Upper lobe of left lung (tissue), 6 donors: ENCODE results near the gene NME5. TPM values are rescaled to one million over a fixed set of nuclear protein-coding genes. Genes with fewer than 3 reads are reported as not detected.

Source experiments
- ATAC-seq, 2 donors: fragments of 200-7000 bp; cut with Tn5 transposase; one replicate each; pipeline ENCODE4 v1.9.1; 2022; ENCODE audit warnings: mild to moderate bottlenecking in 2 of 2, moderate library complexity in 2 of 2; ENCODE audit not compliant: low FRiP score in 2 of 2
- DNase-seq, 2 donors: peaks; one replicate each; pipeline ENCODE4 v3.0.0-alpha.2; 2019 to 2020
- H3K27ac ChIP-seq, 4 donors: fragments of 200-600 bp; sonication (generic); one replicate each; pipeline ENCODE4 v1.5.1; 2016 to 2019
- H3K27me3 ChIP-seq, 4 donors: fragments of 200-600 bp; sonication (generic); one replicate each; pipeline ENCODE4 v1.5.1; 2017 to 2019
- H3K36me3 ChIP-seq, 4 donors: fragments of 200-600 bp; sonication (generic); one replicate each; pipeline ENCODE4 v1.5.1; 2016 to 2019
- H3K4me1 ChIP-seq, 4 donors: fragments of 200-600 bp; sonication (generic); one replicate each; pipeline ENCODE4 v1.5.1; 2018 to 2019
- H3K4me3 ChIP-seq, 4 donors: fragments of 200-600 bp; sonication (generic); one replicate each; pipeline ENCODE4 v1.5.1; 2017 to 2019; ENCODE audit warnings: mild to moderate bottlenecking in 2 of 4, moderate library complexity in 1 of 4
- H3K9me3 ChIP-seq, 4 donors: fragments of 200-600 bp; sonication (generic); one replicate each; pipeline ENCODE4 v1.5.1; 2018 to 2019
- EP300 ChIP-seq, 4 donors: sonication (generic); formaldehyde crosslinking; IDR thresholded peaks; one replicate each; pipeline ENCODE4 v1.5.1; 2017; ENCODE audit warnings: antibody characterized with exemption in 4 of 4, control low read depth in 2 of 4
- POLR2A ChIP-seq, 4 donors: fragments of 450-650 bp; IDR thresholded peaks; one replicate each; pipeline ENCODE4 v1.5.1; 2016 to 2017; ENCODE audit warnings: antibody characterized with exemption in 4 of 4, mild to moderate bottlenecking in 2 of 4
- POLR2AphosphoS5 ChIP-seq, 2 donors: sonication (generic); formaldehyde crosslinking; IDR thresholded peaks; one replicate each; pipeline ENCODE4 v1.5.1; 2017; ENCODE audit warnings: antibody characterized with exemption in 2 of 2
- WGBS, 2 donors: methylation state at CpG; one replicate each; pipeline ENCODE4 v1.1.5; 2017 to 2018; 5-methylcytosine and 5-hydroxymethylcytosine counted together
- total RNA-seq, 6 donors: library from RNA; depleted of rRNA in 4 of 6; stranded (reverse); fragments of >200 nt in 4 of 6; gene quantifications; one replicate each; pipeline versions ENCODE4 v1.1.0 to v1.2.1, GENCODE V29; 2016 to 2021
- TF ChIP-seq, protein P1 (sequence below), 6 experiments: fragments of 450-650 bp in 4 of 6; fragments of 200-600 bp in 2 of 6; sonication (generic) in 2 of 6; IDR thresholded peaks; one replicate each; pipeline ENCODE4 v1.5.1; 2016 to 2019; ENCODE audit warnings: antibody characterized with exemption in 6 of 6
- donor health status: DM: no; HTN: no; CAD: no; lungs with moderate emphysema.
- donor health status: DM: no; HTN: yes; CAD: no; lungs with severe emphysema.

The NME5 gene
- total RNA-seq, 6 donors from 2014 or later: 1.6 to 22.8 (median 4.4) TPM; not detected in 1

DNA sequence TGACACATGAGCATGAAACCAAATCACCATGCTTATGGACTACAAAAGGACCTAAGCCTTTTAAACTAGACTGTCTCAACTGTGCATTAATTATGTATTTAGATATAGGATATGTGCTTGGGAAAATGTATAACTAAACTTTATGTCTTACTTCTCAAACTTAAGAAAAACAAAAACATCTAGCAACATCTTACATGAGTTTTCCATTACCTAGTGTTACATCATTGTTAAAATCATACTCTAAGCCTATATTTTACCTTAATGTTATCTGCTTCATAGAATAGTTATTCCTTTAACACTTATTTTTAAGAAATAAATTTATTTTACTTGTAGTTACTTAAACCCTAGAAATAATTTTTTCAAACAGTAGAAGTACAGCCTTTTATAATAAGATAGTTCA is 24.0 kb downstream of the NME5 start:
- no peak for TF ChIP-seq EP300 (IDR thresholded peaks at IDR 0.05)
- TF ChIP-seq POLR2AphosphoS5 (IDR thresholded peaks at IDR 0.05): no peak
- TF ChIP-seq, protein P1, sequence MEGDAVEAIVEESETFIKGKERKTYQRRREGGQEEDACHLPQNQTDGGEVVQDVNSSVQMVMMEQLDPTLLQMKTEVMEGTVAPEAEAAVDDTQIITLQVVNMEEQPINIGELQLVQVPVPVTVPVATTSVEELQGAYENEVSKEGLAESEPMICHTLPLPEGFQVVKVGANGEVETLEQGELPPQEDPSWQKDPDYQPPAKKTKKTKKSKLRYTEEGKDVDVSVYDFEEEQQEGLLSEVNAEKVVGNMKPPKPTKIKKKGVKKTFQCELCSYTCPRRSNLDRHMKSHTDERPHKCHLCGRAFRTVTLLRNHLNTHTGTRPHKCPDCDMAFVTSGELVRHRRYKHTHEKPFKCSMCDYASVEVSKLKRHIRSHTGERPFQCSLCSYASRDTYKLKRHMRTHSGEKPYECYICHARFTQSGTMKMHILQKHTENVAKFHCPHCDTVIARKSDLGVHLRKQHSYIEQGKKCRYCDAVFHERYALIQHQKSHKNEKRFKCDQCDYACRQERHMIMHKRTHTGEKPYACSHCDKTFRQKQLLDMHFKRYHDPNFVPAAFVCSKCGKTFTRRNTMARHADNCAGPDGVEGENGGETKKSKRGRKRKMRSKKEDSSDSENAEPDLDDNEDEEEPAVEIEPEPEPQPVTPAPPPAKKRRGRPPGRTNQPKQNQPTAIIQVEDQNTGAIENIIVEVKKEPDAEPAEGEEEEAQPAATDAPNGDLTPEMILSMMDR (IDR thresholded peaks at IDR 0.05): no peak
- no peak for TF ChIP-seq POLR2A (IDR thresholded peaks at IDR 0.05)
- ATAC-seq (no peak), DNase-seq (no peak)
- Histone ChIP-seq H3K4me3 (no peak overlapping the region), H3K27me3 (no peaks in the 10 kb centered on the region), H3K4me1 (no peaks in the 10 kb centered on the region), H3K27ac (no peak overlapping the region), H3K9me3 (no peaks in the 10 kb centered on the region), H3K36me3 (no peaks in the 10 kb centered on the region)

DNA sequence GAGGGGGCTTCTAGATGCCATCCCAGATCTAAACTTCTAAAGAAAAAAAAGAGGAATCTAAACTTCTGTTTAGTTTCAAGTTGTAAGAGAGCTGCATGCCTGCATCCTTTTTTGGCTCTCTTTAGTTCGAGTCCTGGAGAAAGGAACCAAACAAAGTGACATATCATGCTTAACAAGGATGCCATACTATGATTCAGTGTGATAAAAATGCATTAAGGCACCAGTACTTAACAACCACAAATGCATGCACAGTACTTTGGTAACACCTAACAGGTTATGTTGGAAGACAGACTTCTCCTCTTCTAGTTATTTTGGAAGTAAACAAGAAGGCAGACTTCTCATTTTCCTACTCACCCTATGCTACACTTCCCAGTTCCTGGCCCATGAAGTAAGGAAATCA is 27.3 kb downstream of the NME5 start:
- Histone ChIP-seq H3K4me3 (no peak overlapping the region), H3K27ac (no peak overlapping the region), H3K36me3 (no peaks in the 10 kb centered on the region), H3K9me3 (no peaks in the 10 kb centered on the region), H3K4me1 (no peaks in the 10 kb centered on the region), H3K27me3 (no peaks in the 10 kb centered on the region)
- no peak for TF ChIP-seq POLR2AphosphoS5 (IDR thresholded peaks at IDR 0.05)
- no peak for TF ChIP-seq POLR2A (IDR thresholded peaks at IDR 0.05)
- TF ChIP-seq EP300 (IDR thresholded peaks at IDR 0.05): no peak
- TF ChIP-seq, protein P1 (IDR thresholded peaks at IDR 0.05): no peak
- ATAC-seq (no peak), DNase-seq (no peak)
- WGBS, 2 donors: 19 to 48% methylated on average over 1 of the region's 1 CpG

GRCh38 chr5:138111181-138111580 is 28.0 kb downstream of the NME5 start:
- H3K4me1 ChIP-seq: no peaks in the 10 kb centered on the region
- H3K36me3 ChIP-seq: no peaks in the 10 kb centered on the region
- H3K27ac ChIP-seq: no peak overlapping the region
- no peak overlapping the region for H3K4me3 ChIP-seq
- no peaks in the 10 kb centered on the region for H3K27me3 ChIP-seq
- no peaks in the 10 kb centered on the region for H3K9me3 ChIP-seq
- TF ChIP-seq POLR2A (IDR thresholded peaks at IDR 0.05) (no peak), EP300 (IDR thresholded peaks at IDR 0.05) (no peak), POLR2AphosphoS5 (IDR thresholded peaks at IDR 0.05) (no peak)
- TF ChIP-seq, protein P1 (IDR thresholded peaks at IDR 0.05): no peak
- ATAC-seq: no peak
- no peak for DNase-seq
- 83 to 84% methylated on average over 4 of the region's 4 CpGs for WGBS, 2 donors

DNA sequence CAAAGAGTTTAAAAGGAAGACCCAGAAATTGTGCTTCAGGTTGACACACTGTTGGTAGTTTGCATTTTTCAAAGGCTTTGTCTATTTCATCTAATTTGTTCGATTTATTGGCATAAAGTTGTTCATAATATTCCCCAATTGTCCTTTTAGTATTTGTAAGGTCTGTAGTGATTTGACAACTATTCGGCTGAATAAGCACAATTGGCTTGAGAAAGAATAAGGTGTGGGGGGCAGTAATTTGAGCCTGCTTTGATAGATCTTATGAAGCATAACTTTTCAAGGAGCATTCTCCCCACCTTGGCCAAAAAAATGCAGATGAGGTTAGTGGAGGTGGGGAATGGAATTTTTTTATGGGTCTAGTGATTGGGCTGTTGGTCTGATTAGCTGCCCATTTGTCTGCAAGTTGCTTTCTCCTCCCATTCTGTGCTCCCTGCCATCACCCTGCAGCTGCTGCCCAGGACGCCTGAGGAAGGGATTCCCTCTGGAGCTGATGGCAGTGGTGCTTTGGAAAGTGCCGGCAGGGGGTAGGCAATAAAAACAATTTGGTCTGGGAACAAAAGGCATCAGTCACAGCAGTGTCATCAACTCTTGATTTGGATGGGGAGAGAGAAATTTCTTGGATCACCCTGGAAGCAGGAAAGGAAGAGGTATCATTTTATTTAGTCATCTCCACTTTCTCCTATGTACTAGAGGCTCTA is 28.8 kb downstream of the NME5 start:
- DNase-seq (no peak), ATAC-seq (no peak)
- 56 to 60% methylated on average over 4 of the region's 4 CpGs for WGBS, 2 donors

More for the DNA sequence above, 28.8 kb downstream of the NME5 start:
- Histone ChIP-seq H3K4me3 (no peak overlapping the region), H3K9me3 (no peaks in the 10 kb centered on the region), H3K27ac (no peak overlapping the region), H3K36me3 (no peaks in the 10 kb centered on the region), H3K4me1 (no peaks in the 10 kb centered on the region), H3K27me3 (no peaks in the 10 kb centered on the region)
- no peak for TF ChIP-seq POLR2A (IDR thresholded peaks at IDR 0.05)
- no peak for TF ChIP-seq EP300 (IDR thresholded peaks at IDR 0.05)
- TF ChIP-seq, protein P1 (IDR thresholded peaks at IDR 0.05): no peak
- no peak for TF ChIP-seq POLR2AphosphoS5 (IDR thresholded peaks at IDR 0.05)
